H9 (cell line): Measurements from ENCODE around the gene DPP6. TPM values are rescaled to one million over a fixed set of nuclear protein-coding genes. Genes with fewer than 3 reads are reported as not detected.

Source experiments
- DNase-seq: peaks from one replicate; pipeline ENCODE4 v3.0.0-alpha.2; 2017
- H2AFZ ChIP-seq: one replicate; pipeline ENCODE4 v1.6.1; 2013; ENCODE audit warnings: mild to moderate bottlenecking, low read length, control low read depth, moderate library complexity
- H2AK5ac ChIP-seq: 2 replicates; pipeline ENCODE4 v1.6.1; 2013; ENCODE audit warnings: low read length, control low read depth, mixed read lengths; ENCODE audit not compliant: insufficient read length
- H2BK120ac ChIP-seq: one replicate; pipeline ENCODE4 v1.6.1; 2013; ENCODE audit warnings: low read depth, mild to moderate bottlenecking, low read length, control low read depth, inconsistent platforms; ENCODE audit not compliant: poor library complexity, severe bottlenecking
- H2BK12ac ChIP-seq: 2 replicates; pipeline ENCODE4 v1.6.1; 2013; ENCODE audit warnings: low read length, control low read depth, mixed read lengths, low read depth; ENCODE audit not compliant: insufficient read length
- H2BK15ac ChIP-seq: 2 replicates; pipeline ENCODE4 v1.6.1; 2013; ENCODE audit warnings: low read depth, low read length, control low read depth
- H2BK20ac ChIP-seq: one replicate; pipeline ENCODE4 v1.6.1; 2013; ENCODE audit warnings: low read depth, mild to moderate bottlenecking, low read length, control low read depth, inconsistent platforms; ENCODE audit not compliant: poor library complexity, severe bottlenecking
- H2BK5ac ChIP-seq: 2 replicates; pipeline ENCODE4 v1.6.1; 2013; ENCODE audit warnings: low read length, control low read depth, mixed read lengths; ENCODE audit not compliant: insufficient read length
- H3K14ac ChIP-seq: 2 replicates; pipeline ENCODE4 v1.6.1; 2013; ENCODE audit warnings: low read length, control low read depth; ENCODE audit not compliant: insufficient read depth
- H3K18ac ChIP-seq: 2 replicates; pipeline ENCODE4 v1.6.1; 2013; ENCODE audit warnings: low read depth, mild to moderate bottlenecking, mixed read lengths, low read length, control low read depth; ENCODE audit not compliant: insufficient read length
- H3K23ac ChIP-seq: 2 replicates; pipeline ENCODE4 v1.6.1; 2013; ENCODE audit warnings: low read length, control low read depth, mixed read lengths, low read depth; ENCODE audit not compliant: insufficient read length
- H3K23me2 ChIP-seq: 2 replicates; pipeline ENCODE4 v1.6.1; 2013; ENCODE audit warnings: low read depth, mild to moderate bottlenecking, mixed read lengths, low read length, control low read depth; ENCODE audit not compliant: insufficient read length, poor library complexity, severe bottlenecking
- H3K27ac ChIP-seq: 2 replicates; pipeline ENCODE4 v1.5.1; 2013; ENCODE audit warnings: low read length, control low read depth, mixed read lengths, low read depth; ENCODE audit not compliant: insufficient read length
- H3K27me3 ChIP-seq: 2 replicates; pipeline ENCODE4 v1.6.1; 2013; ENCODE audit warnings: low read length, control low read depth, inconsistent platforms; ENCODE audit not compliant: insufficient read depth
- H3K4ac ChIP-seq: 2 replicates; pipeline ENCODE4 v1.6.1; 2013; ENCODE audit warnings: low read depth, mild to moderate bottlenecking, control low read depth, inconsistent platforms, low read length, moderate library complexity
- H3K4me1 ChIP-seq: 2 replicates; pipeline ENCODE4 v1.6.1; 2013; ENCODE audit warnings: low read length, control low read depth, inconsistent platforms; ENCODE audit not compliant: insufficient read depth
- H3K4me2 ChIP-seq: 2 replicates; pipeline ENCODE4 v1.6.1; 2013; ENCODE audit warnings: low read length, control low read depth, mixed read lengths; ENCODE audit not compliant: insufficient read length, insufficient read depth
- H3K56ac ChIP-seq: 2 replicates; pipeline ENCODE4 v1.6.1; 2013; ENCODE audit warnings: low read depth, mild to moderate bottlenecking, mixed read lengths, low read length, control low read depth; ENCODE audit not compliant: insufficient read length
- H3K79me1 ChIP-seq: 2 replicates; pipeline ENCODE4 v1.6.1; 2013; ENCODE audit warnings: low read depth, mild to moderate bottlenecking, moderate library complexity, low read length, control low read depth, inconsistent platforms; ENCODE audit not compliant: insufficient read depth, poor library complexity, severe bottlenecking
- H3K79me2 ChIP-seq: 2 replicates; pipeline ENCODE4 v1.6.1; 2013; ENCODE audit warnings: low read length, control low read depth, inconsistent platforms; ENCODE audit not compliant: insufficient read depth
- H3K9ac ChIP-seq: 2 replicates; pipeline ENCODE4 v1.6.1; 2013; ENCODE audit warnings: low read length, control low read depth, mixed read lengths; ENCODE audit not compliant: insufficient read length; ENCODE audit errors: extremely low read depth
- H3K9me3 ChIP-seq: one replicate; pipeline ENCODE4 v1.6.1; 2013; ENCODE audit warnings: low read depth, low read length, inconsistent platforms; ENCODE audit not compliant: control insufficient read depth
- H3T11ph ChIP-seq: one replicate; pipeline ENCODE4 v1.6.1; 2013; ENCODE audit warnings: mild to moderate bottlenecking, low read length, control low read depth, inconsistent platforms
- H4K20me1 ChIP-seq: one replicate; pipeline ENCODE4 v1.6.1; 2013; ENCODE audit not compliant: control insufficient read depth, insufficient read length, insufficient read depth
- H4K5ac ChIP-seq: 2 replicates; pipeline ENCODE4 v1.6.1; 2013; ENCODE audit warnings: low read depth, mild to moderate bottlenecking, mixed read lengths, low read length, control low read depth; ENCODE audit not compliant: insufficient read length
- H4K8ac ChIP-seq: replicated peaks from 2 replicates; pipeline ENCODE4 v1.6.1; 2013; ENCODE audit warnings: low read length, control low read depth, mixed read lengths, low read depth; ENCODE audit not compliant: insufficient read length
- H4K91ac ChIP-seq: 2 replicates; pipeline ENCODE4 v1.6.1; 2013; ENCODE audit warnings: low read depth, mild to moderate bottlenecking, moderate library complexity, mixed read lengths, low read length, control low read depth; ENCODE audit not compliant: insufficient read length
- H3K27ac Mint-ChIP-seq, 3 experiments: 2 replicates in 2 of 3; 3 replicates in 1 of 3; pipeline ENCODE4 v1.8.0; 2020 to 2021; ENCODE audit warnings: mixed read lengths in 3 of 3, mild to moderate bottlenecking in 1 of 3, moderate library complexity in 1 of 3
- H3K27me3 Mint-ChIP-seq: 2 replicates; pipeline ENCODE4 v1.8.0; 2021; ENCODE audit warnings: low read depth, mild to moderate bottlenecking, moderate library complexity, mixed read lengths
- H3K36me3 Mint-ChIP-seq, 3 experiments: 2 replicates in 2 of 3; 3 replicates in 1 of 3; pipeline ENCODE4 v1.8.0; 2020 to 2021; ENCODE audit warnings: low read depth in 3 of 3, mixed read lengths in 3 of 3; ENCODE audit not compliant: insufficient read depth in 1 of 3
- H3K4me1 Mint-ChIP-seq, 2 experiments: 2 replicates each; pipeline ENCODE4 v1.8.0; 2020; ENCODE audit warnings: mixed read lengths in 2 of 2
- H3K4me3 Mint-ChIP-seq, 2 experiments: 2 replicates in 1 of 2; 3 replicates in 1 of 2; pipeline ENCODE4 v1.8.0; 2020 to 2021; ENCODE audit warnings: mild to moderate bottlenecking in 2 of 2, mixed read lengths in 2 of 2, moderate library complexity in 1 of 2
- H3K9me3 Mint-ChIP-seq, 2 experiments: 2 replicates in 1 of 2; 3 replicates in 1 of 2; pipeline ENCODE4 v1.8.0; 2020; ENCODE audit warnings: mild to moderate bottlenecking in 2 of 2, mixed read lengths in 2 of 2, moderate library complexity in 1 of 2
- CTCF ChIP-seq: fragments of 200-600 bp; sonication (generic); conservative IDR thresholded peaks from 3 replicates; pipeline ENCODE4 v1.8.0; 2021; ENCODE audit warnings: antibody characterized with exemption, mild to moderate bottlenecking
- WGBS: extraction: QIAGEN DNeasy Blood & Tissue Kit; methylation state at CpG from one replicate; pipeline ENCODE4 v1.1.7; 2013; ENCODE audit warnings: missing lambda C conversion rate, low lambda C conversion rate, mixed read lengths; ENCODE audit not compliant: insufficient read length; ENCODE audit errors: extremely low coverage; 5-methylcytosine and 5-hydroxymethylcytosine counted together
- total RNA-seq: library from RNA; stranded (reverse); gene quantifications from 2 replicates; pipeline ENCODE4 v1.2.1, GENCODE V29; 2021

DPP6 gene
- total RNA-seq, 1 experiment from 2014 or later = 4.5 TPM

GRCh38 chr7:154383045-154383444 lies 330.8 kb downstream of the DPP6 start:
- no peak overlapping the region for H3K23ac ChIP-seq
- Mint-ChIP-seq H3K4me3 (no peak overlapping the region), H3K36me3 (no peaks in the 10 kb centered on the region), H3K4me1 (no peaks in the 10 kb centered on the region; a peak in 1 of 4 replicates), H3K27me3 (no peaks in the 10 kb centered on the region; the same call in 1 of the 2 replicates), H3K9me3 (no peaks in the 10 kb centered on the region; a peak in 1 of 5 replicates), H3K27ac (no peak overlapping the region)
- no peak overlapping the region for H2AK5ac ChIP-seq
- H3K79me1 ChIP-seq = no peaks in the 10 kb centered on the region
- H4K8ac ChIP-seq = no peak overlapping the region
- no peaks in the 10 kb centered on the region for H3K23me2 ChIP-seq
- H3K56ac ChIP-seq = no peak overlapping the region
- H2BK15ac ChIP-seq = no peak overlapping the region
- H3K4ac ChIP-seq = no peak overlapping the region
- H2BK120ac ChIP-seq = no peak overlapping the region
- no peak overlapping the region for H3K27ac ChIP-seq
- H3K27me3 ChIP-seq = no peaks in the 10 kb centered on the region
- no peak overlapping the region for H2BK12ac ChIP-seq
- H4K91ac ChIP-seq = no peak overlapping the region
- H2BK20ac ChIP-seq = no peak overlapping the region
- no peak overlapping the region for H3K4me2 ChIP-seq
- H3K79me2 ChIP-seq = no peaks in the 10 kb centered on the region
- H3K9ac ChIP-seq = no peak overlapping the region
- H2AFZ ChIP-seq = no peak overlapping the region
- no peaks in the 10 kb centered on the region for H3K4me1 ChIP-seq
- no peak overlapping the region for H4K5ac ChIP-seq
- no peaks in the 10 kb centered on the region for H3K9me3 ChIP-seq
- TF ChIP-seq CTCF = no peak
- no peak overlapping the region for H3T11ph ChIP-seq
- no peak for DNase-seq
- no peak overlapping the region for H3K14ac ChIP-seq
- H3K18ac ChIP-seq = no peak overlapping the region
- no peak overlapping the region for H2BK5ac ChIP-seq
- no CpG with 5 or more reads among the region's 3 CpGs for WGBS
- H4K20me1 ChIP-seq = no peaks in the 10 kb centered on the region
